HG03097 (cell line): ENCODE data around the gene RPL37A.

Source experiments
- ATAC-seq: cut with Tn5 transposase; IDR thresholded peaks from one replicate; pipeline ENCODE4 v1.9.1; 2021; ENCODE audit not compliant: unreplicated experiment, low FRiP score

Gene RPL37A

DNA sequence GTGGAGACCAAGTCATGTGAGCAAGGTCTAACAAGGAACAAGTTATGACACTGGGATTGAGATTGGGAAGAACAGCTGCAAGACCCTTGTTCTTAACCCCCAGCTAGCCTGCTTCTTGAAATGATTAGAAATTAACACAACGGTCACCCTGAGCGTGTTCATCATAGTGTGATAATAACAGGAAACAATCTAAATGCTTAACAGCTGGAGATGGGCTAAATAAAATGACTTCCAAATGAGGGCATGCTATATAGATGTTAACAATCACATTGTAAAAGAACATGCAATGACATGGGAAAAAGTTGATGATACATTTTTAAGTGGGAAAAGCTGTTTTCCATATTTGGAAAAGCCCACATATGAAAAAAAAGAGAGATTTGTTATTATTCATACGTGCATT lies 47.6 kb downstream of the RPL37A start:
- no peak for ATAC-seq

GRCh38 chr2:216546641-216547403 lies 48.2 kb downstream of the RPL37A start:
- no peak for ATAC-seq

- no peak for ATAC-seq
Observed at GRCh38 chr2:216548901-216549331, 50.3 kb downstream of the RPL37A start.

- ATAC-seq, result no peak
Observed at GRCh38 chr2:216549926-216550690, 51.5 kb downstream of the RPL37A start.

DNA sequence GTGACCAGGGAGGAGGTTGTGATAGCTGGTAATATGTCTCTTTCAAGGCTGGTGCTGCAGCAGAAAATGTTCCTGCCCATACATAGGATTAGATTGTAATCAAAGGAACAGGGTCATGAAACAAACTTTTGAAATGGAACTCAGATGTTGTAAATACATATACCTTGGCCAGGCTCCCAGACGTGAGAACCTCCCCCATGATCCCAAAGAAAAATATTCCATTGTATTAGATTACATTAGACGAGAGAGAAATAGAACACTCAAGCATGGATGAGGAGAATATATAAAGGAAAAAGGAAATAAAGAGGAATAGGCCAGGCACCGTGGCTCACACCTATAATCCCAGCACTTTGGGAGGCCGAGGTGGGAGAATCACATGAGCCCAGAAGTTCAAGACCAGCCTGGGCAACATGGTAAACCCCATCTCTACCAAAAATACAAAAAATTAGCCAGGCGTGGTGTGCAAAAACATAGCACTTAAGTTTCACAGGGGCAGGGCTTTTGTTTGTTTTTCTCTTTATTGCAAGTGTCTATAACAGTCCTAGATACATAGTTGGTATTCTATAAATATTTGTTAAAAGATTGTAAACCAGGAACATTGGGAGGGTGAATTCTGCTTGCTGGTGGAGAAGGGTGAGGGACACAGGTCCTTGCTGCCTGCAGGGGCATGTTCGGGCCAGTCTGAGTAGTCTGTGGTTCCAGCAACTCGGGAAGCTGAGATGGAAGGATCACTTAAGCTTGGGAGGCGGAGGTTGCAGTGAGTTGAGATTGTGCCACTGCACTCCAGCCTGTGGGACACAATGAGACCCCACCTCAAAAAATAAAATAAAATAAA lies 52.8 kb downstream of the RPL37A start:
- ATAC-seq, result no peak

DNA sequence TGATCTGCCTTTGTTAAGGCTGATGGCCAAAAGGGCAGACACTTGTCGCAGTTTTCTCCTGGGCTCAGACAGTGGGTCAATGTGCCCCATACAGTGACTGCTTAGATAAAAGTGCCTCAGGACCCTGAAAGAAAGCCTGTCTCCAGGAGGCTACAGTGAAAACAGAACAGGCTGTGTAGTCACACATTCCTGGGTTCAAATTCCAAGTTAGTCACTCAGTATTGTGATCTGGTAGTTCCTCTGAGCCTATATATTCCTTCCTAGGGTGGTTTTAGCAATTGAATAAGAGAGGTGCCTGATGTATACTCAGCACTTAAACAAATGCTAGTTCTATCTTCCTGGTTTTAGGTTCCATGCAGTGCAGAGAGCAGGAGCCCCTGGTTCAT lies 54.4 kb downstream of the RPL37A start:
- no peak for ATAC-seq
